Endothelial cell (in vitro differentiated cells): ENCODE results near the gene RGS3. TPM values are rescaled to one million over a fixed set of nuclear protein-coding genes. Genes with fewer than 3 reads are reported as not detected.

Experiments
- DNase-seq: peaks from one replicate; pipeline ENCODE4 v3.0.0; 2021; ENCODE audit warnings: low spot score
- H3K27ac Mint-ChIP-seq: one replicate; pipeline ENCODE4 v1.8.0; 2021; ENCODE audit warnings: mixed read lengths, inconsistent platforms; ENCODE audit not compliant: unreplicated experiment
- H3K27me3 Mint-ChIP-seq: one replicate; pipeline ENCODE4 v1.8.0; 2021; ENCODE audit warnings: mild to moderate bottlenecking, moderate library complexity, mixed read lengths, inconsistent platforms; ENCODE audit not compliant: unreplicated experiment
- H3K36me3 Mint-ChIP-seq: one replicate; pipeline ENCODE4 v1.8.0; 2021; ENCODE audit warnings: mild to moderate bottlenecking, low read depth, mixed read lengths, inconsistent platforms; ENCODE audit not compliant: unreplicated experiment
- H3K4me1 Mint-ChIP-seq: one replicate; pipeline ENCODE4 v1.8.0; 2021; ENCODE audit warnings: mild to moderate bottlenecking, mixed read lengths, inconsistent platforms; ENCODE audit not compliant: unreplicated experiment
- H3K4me3 Mint-ChIP-seq: one replicate; pipeline ENCODE4 v1.8.0; 2021; ENCODE audit warnings: mild to moderate bottlenecking, mixed read lengths, inconsistent platforms; ENCODE audit not compliant: unreplicated experiment
- H3K9me3 Mint-ChIP-seq: one replicate; pipeline ENCODE4 v1.8.0; 2021; ENCODE audit warnings: mixed read lengths, inconsistent platforms; ENCODE audit not compliant: unreplicated experiment
- total RNA-seq: library from RNA; stranded (reverse); fragmentation: NEBNext Ultra II Directional; extraction: Animal tissue kit (Norgen Biotek cat#: 25700); gene quantifications from one replicate; pipeline ENCODE4 v1.2.1, GENCODE V29; 2021; ENCODE audit not compliant: unreplicated experiment
- TF ChIP-seq, protein P1 (sequence below): fragments of 200-600 bp; sonication (generic); IDR thresholded peaks from one replicate; pipeline ENCODE4 v1.5.0; 2021; ENCODE audit warnings: antibody characterized with exemption; ENCODE audit not compliant: unreplicated experiment

The RGS3 gene
- total RNA-seq, 1 donor from 2014 or later = 474 TPM

DNA sequence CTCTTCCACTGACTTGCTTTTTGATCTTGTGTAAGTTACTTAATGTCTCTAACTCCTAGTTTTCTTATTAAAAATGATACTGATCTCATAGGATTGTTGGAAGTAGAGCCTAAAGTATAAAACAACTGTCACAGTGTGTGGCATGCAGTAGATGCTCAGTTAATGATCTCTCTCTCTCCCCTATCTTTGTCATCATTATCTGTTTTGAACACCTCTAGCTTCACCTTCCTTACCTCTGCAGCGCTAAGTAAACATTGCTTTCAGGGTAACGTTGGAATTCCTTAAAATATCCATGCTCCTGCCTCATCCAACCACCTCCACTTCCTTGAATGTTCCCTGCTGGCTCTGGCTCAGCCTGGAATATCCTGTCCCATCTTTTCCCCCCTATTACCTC is 110.4 kb downstream of the RGS3 start:
- peaks cover 54% of the 10 kb centered on the region for H3K36me3 Mint-ChIP-seq
- DNase-seq = no peak
- no peaks in the 10 kb centered on the region for H3K9me3 Mint-ChIP-seq
- H3K27ac Mint-ChIP-seq = peak overlapping the region; percentile 54
- peak overlapping the region; percentile 70 for H3K4me3 Mint-ChIP-seq
- H3K4me1 Mint-ChIP-seq = peaks cover 66% of the 10 kb centered on the region
- H3K27me3 Mint-ChIP-seq = peaks cover 17% of the 10 kb centered on the region
- TF ChIP-seq, protein P1, sequence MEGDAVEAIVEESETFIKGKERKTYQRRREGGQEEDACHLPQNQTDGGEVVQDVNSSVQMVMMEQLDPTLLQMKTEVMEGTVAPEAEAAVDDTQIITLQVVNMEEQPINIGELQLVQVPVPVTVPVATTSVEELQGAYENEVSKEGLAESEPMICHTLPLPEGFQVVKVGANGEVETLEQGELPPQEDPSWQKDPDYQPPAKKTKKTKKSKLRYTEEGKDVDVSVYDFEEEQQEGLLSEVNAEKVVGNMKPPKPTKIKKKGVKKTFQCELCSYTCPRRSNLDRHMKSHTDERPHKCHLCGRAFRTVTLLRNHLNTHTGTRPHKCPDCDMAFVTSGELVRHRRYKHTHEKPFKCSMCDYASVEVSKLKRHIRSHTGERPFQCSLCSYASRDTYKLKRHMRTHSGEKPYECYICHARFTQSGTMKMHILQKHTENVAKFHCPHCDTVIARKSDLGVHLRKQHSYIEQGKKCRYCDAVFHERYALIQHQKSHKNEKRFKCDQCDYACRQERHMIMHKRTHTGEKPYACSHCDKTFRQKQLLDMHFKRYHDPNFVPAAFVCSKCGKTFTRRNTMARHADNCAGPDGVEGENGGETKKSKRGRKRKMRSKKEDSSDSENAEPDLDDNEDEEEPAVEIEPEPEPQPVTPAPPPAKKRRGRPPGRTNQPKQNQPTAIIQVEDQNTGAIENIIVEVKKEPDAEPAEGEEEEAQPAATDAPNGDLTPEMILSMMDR = no peak

DNA sequence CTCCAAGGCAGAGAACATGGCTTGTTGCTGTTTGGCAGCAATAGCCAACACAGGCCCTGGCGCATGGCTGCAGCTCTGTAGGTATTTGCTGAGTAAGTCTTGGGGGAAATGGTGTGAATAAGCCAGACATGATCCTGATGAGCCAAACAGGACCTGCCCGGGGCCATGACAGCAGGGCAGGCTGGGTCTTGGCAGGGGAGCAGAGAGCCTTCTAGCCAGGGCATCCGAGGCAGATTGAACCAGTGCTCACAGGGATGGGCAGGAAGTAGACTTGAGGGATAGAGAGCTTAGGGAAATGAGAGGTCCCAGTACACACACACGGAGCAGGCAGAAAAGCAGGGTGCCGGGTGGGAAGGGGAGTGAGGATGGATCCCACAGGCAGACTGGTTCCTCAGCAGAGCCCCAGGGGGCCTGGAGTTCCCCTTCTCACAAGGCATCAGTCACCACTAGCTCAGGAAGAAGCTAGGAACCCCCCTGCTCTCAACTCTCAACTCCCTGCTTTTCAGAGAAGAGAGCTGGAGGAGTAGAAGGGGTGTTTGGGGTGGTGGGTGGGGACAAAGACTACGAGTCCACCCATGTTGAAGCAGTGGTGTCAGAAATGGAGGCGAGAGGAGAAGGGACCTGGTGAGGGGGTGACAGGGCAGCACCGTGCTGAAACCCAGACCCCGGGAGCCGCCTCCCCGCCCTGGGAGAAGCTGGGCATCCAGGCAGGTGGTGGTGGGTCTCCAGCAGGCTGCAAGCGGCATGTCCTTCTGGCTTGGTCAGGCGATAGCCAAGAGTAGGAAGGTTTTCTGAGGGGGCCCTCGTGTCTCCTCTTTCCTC is 111.1 kb downstream of the RGS3 start:
- no peaks in the 10 kb centered on the region for H3K9me3 Mint-ChIP-seq
- peaks cover 12% of the 10 kb centered on the region for H3K27me3 Mint-ChIP-seq
- DNase-seq = no peak
- H3K27ac Mint-ChIP-seq = peak overlapping the region; percentile 54
- TF ChIP-seq, protein P1 = no peak
- peaks cover 47% of the 10 kb centered on the region for H3K36me3 Mint-ChIP-seq
- H3K4me3 Mint-ChIP-seq = peak overlapping the region; percentile 70
- peaks cover 65% of the 10 kb centered on the region for H3K4me1 Mint-ChIP-seq

DNA sequence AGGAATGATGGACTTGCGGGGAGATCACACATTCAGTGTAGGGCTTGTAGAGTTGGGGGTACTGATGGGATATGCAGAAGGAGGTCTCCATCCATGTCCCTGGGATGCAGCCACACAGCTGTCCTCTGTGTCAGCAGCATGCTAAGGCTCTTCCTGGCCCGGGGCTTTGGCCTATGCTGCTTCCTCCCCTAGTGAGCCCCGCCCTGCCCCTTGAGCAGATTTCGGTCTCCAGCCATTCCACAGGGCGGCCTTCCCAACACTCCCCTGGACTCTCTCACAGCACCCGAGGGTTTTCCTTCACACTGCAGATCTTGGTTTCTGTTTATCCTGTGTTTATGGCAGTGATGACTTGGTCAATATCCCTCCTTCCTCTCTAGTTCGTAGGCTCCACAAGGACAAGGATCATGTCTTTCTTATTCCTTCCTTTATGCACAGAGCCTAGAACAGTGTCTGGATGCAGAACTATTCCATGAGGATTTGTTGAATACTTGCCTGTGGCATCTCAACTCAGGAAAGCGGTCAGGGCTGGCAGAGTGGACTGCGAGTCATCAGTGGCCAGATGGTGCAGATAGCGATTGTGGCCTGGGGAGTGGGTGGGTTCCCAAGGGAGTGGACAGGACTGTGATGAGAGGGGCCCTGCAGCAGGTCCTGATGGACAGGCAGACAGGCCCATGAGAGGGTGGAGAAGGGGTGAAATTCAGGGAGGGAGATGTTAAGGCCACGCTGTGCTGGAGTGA is 114.2 kb downstream of the RGS3 start:
- Mint-ChIP-seq H3K4me1 (peaks cover 53% of the 10 kb centered on the region), H3K36me3 (peaks cover 35% of the 10 kb centered on the region), H3K27ac (peak overlapping the region; percentile 66), H3K9me3 (no peaks in the 10 kb centered on the region), H3K27me3 (peaks cover 13% of the 10 kb centered on the region), H3K4me3 (peak overlapping the region; percentile 56)
- DNase-seq = no peak
- TF ChIP-seq, protein P1 = no peak

DNA sequence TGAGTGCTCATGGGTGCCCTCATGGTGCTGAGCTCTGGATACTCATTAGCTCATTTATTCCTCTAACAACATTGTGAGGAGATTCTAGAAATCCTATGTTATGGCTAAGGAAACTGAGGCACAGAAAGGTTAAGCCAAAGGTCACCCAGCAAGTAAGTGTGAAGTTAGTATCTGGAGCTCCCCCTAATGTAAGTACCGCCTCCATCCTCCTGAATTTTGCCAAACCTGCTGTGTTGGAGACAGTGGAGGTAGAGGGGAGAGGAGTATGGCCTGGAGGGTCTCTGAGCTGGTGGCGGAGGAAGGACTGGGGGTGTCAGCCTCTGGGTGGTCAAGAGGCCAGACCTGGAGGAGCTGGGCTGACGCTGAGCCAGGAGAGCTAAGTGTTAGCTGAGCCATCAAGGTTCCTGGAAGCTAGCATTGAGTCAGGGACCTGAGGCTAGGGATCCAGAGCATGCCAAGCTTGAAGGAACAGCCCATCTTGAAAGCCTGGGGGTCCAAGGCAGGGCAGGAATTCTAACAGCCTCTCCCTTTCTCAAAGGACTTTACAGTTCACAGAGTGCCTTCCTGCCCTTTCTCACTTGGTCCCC is 114.8 kb downstream of the RGS3 start:
- peak overlapping the region; percentile 66 for H3K27ac Mint-ChIP-seq
- no peaks in the 10 kb centered on the region for H3K9me3 Mint-ChIP-seq
- peaks cover 42% of the 10 kb centered on the region for H3K36me3 Mint-ChIP-seq
- no peak for DNase-seq
- TF ChIP-seq, protein P1 = no peak
- no peak overlapping the region for H3K4me3 Mint-ChIP-seq
- peaks cover 51% of the 10 kb centered on the region for H3K4me1 Mint-ChIP-seq
- peaks cover 13% of the 10 kb centered on the region for H3K27me3 Mint-ChIP-seq

DNA sequence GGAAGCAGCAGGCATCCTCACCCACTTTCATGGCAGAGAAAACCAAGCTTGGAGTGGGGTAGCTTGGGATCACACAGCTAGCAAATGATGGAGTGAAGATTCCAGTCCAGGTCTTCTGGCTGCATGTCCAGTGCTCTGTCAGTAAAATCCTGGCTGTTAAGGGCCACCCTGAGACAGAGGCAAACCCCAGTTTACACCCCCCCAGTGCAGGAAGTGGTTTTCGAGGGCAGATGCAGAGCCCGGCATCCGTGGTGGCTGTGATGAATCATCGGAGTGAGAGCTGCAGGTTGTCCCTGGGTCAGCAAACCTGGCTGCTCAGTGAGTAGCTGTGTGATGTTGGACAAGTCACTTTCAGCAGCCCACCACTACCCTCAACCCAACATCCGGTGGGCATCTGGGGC is 115.4 kb downstream of the RGS3 start:
- DNase-seq = no peak
- H3K27ac Mint-ChIP-seq = no peak overlapping the region
- H3K27me3 Mint-ChIP-seq = peaks cover 16% of the 10 kb centered on the region
- TF ChIP-seq, protein P1 = no peak
- peaks cover 48% of the 10 kb centered on the region for H3K4me1 Mint-ChIP-seq
- no peaks in the 10 kb centered on the region for H3K9me3 Mint-ChIP-seq
- peaks cover 45% of the 10 kb centered on the region for H3K36me3 Mint-ChIP-seq
- no peak overlapping the region for H3K4me3 Mint-ChIP-seq
